Measurements from ENCODE around the gene CATSPER3.

GRCh38 chr5:135032999-135033861 is 65.5 kb downstream of the CATSPER3 start:
- TF ChIP-seq EZH2 (IDR thresholded peaks at IDR 0.05; ENCODE audit: insufficient read depth, poor library complexity, severe bottlenecking) (peak; percentile 80), EZH2phosphoT487 (IDR thresholded peaks at IDR 0.05; ENCODE audit: insufficient read depth, low read depth) (peak; percentile 31; the same call in 1 of the 2 replicates)

Measured in GM23248 (cell line).